BJ (cell line): ENCODE measurements around the gene RASSF5. TPM values are rescaled to one million over a fixed set of nuclear protein-coding genes. Genes with fewer than 3 reads are reported as not detected.

ENCODE experiments used
- CTCF ChIA-PET: fragments of 350-600 bp; formaldehyde crosslinking; extraction: SDS; loops from one replicate; lab custom pipeline; 2021; ENCODE audit warnings: antibody characterized with exemption, inconsistent platforms; lab: Yijun Ruan, JAX
- POLR2A ChIA-PET: fragments of 300-600 bp; sonication (Branson Sonifier 250); formaldehyde crosslinking; extraction: SDS; loops from one replicate; lab custom pipeline; 2021; ENCODE audit warnings: antibody characterized with exemption; lab: Charles Lee
- DNase-seq: peaks from one replicate; pipeline ENCODE4 v3.0.0-alpha.2; 2011; ENCODE audit warnings: low read depth
- H3K27me3 ChIP-seq: 2 replicates; pipeline ENCODE4 v1.6.0; 2011; ENCODE audit warnings: low read length; ENCODE audit not compliant: control insufficient read depth, insufficient read depth
- H3K36me3 ChIP-seq: 2 replicates; pipeline ENCODE4 v1.5.1; 2011; ENCODE audit warnings: low read length; ENCODE audit not compliant: control insufficient read depth, insufficient read depth
- H3K4me3 ChIP-seq: 2 replicates; pipeline ENCODE4 v1.5.1; 2011; ENCODE audit warnings: low read depth, mild to moderate bottlenecking, control low read depth, low read length
- polyA plus RNA-seq: library from polyadenylated mRNA; depleted of rRNA; stranded (reverse); fragments of >200 nt; gene quantifications from 2 replicates; pipeline ENCODE4 v1.2.3, GENCODE V29; 2011
- TF ChIP-seq, protein P1 (sequence below): IDR thresholded peaks from 2 replicates; pipeline ENCODE4 v1.5.1; 2011; ENCODE audit warnings: low read depth, mild to moderate bottlenecking, control low read depth, inconsistent platforms, low read length, moderate library complexity; ENCODE audit not compliant: insufficient read depth

The RASSF5 gene
- polyA plus RNA-seq, 1 experiment = 2.1 TPM

DNA sequence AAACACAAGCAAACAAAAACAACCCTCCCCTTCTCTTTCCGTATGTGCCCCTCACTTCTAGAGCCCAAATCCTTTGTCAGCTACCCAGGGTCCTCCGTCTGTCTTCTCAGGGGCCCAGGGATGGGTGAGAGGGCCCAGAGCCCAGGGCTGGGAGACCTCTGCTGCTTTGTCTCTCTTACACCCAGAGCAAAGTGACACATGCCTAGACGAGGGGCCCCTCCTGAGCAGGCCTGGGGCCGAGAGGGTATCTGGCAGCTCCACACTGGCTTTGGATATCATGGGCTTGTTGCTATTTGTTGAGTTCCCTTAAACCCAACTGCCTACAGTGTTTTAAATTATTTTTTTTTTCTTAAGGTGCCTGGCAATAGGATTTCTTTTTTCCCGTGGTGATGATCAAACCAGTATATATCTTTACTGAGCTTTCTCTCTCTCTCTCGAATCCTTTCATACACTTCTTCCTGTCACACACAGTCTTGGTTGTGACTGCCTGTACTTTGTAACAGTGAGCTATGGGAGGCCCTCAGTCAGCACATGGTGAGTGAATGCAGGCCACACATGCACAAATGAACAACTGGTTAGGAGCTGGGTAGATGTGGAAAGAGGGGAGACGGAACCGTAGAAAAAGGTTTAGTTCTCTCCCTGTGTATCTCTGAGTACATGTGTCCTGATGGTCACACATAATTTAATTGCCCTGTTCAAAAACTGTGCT is 14.5 kb downstream of the RASSF5 start:
- CTCF ChIA-PET = interaction anchor here (0.6 to 3.1 kb wide), 5 partner anchors 13 to 391 kb away, joined by 3 to 16 read pairs (median 3); no protein-coding TSS in a partner anchor
- no peaks in the 10 kb centered on the region; the same call in none of the 2 replicates for H3K27me3 ChIP-seq
- POLR2A ChIA-PET = no interaction called here
- H3K4me3 ChIP-seq = no peak overlapping the region
- H3K36me3 ChIP-seq = no peaks in the 10 kb centered on the region
- no peak for DNase-seq
- TF ChIP-seq, protein P1, sequence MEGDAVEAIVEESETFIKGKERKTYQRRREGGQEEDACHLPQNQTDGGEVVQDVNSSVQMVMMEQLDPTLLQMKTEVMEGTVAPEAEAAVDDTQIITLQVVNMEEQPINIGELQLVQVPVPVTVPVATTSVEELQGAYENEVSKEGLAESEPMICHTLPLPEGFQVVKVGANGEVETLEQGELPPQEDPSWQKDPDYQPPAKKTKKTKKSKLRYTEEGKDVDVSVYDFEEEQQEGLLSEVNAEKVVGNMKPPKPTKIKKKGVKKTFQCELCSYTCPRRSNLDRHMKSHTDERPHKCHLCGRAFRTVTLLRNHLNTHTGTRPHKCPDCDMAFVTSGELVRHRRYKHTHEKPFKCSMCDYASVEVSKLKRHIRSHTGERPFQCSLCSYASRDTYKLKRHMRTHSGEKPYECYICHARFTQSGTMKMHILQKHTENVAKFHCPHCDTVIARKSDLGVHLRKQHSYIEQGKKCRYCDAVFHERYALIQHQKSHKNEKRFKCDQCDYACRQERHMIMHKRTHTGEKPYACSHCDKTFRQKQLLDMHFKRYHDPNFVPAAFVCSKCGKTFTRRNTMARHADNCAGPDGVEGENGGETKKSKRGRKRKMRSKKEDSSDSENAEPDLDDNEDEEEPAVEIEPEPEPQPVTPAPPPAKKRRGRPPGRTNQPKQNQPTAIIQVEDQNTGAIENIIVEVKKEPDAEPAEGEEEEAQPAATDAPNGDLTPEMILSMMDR = no peak

DNA sequence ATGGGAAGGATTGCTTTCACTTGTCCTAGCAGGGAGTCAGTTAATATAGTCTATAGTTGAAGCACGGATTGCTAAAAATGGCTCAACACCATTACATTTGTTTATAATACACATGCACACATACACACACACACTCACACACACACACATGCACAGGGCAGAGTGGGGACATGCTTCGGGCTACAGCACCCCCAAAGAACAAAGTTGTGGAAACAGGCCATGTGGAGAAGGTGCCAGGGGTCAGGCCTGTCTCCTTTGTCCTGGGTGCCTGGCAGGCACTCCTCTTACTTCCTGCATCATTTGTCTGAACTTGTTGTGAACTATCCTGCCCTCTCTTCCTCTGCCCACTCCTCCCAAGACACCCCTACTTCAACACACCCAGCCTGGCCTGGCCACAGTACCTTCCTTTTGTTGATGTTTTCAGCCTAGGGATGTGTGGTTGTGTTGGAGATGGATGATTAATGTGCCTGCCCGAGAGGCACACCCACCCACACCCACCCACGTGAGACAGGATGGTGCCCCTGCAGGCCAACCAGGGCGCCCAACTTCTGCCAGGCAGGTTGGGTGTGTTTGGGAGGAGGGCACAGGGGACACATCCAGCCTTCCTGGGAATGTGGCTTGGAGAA is 17.5 kb downstream of the RASSF5 start:
- ChIA-PET POLR2A (no interaction called here), CTCF (interaction anchor here (1.2 kb wide), 1 partner anchor 34 kb away, joined by 4 read pairs; no protein-coding TSS in a partner anchor)
- TF ChIP-seq, protein P1 = no peak
- no peak for DNase-seq
- Histone ChIP-seq H3K36me3 (no peaks in the 10 kb centered on the region), H3K4me3 (no peak overlapping the region), H3K27me3 (peaks cover 3% of the 10 kb centered on the region)

DNA sequence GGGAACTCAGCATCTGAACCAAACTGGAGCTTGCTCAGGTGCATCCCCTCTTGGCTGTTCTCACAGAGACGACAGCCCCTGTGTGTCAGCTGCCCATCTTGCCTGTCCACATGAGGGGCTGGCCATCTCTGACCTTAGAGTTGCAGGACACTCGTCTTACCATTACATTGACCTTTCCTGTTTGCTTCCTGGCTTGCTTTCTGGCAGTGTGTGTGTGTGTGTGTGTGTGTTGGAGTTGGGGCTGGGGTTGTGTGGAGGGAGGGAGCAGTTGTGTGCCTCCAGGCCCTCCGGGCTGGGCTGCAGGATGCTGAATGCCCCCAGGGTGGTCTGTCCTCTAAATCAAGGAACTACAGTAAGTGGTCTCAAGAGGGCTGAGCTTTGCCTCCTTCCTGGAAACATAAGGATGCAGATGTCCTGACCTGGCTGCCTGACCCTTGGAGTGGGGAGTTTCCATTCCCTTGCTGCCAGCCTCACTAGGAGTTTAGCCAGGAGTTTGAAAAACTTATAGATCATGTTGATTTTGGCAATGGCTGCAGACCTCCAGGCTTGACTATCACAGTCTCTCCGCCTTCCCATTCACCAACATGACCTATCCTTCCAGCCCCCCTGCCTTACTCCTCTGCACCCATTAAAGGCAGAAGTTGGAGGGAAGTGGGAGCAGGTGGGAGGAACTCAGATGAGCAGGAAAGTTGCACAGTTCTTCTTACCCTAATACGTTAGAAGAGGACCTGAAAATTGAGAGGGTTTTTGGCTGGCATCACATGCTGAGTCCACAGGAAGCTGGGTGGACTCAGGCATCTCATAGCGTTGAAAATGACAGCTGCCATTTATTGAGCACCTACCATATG is 19.0 kb downstream of the RASSF5 start:
- Histone ChIP-seq H3K27me3 (peaks cover 6% of the 10 kb centered on the region), H3K36me3 (no peaks in the 10 kb centered on the region), H3K4me3 (no peak overlapping the region)
- ChIA-PET POLR2A (no interaction called here), CTCF (interaction anchor here (1.1 to 1.2 kb wide), 2 partner anchors 19 to 36 kb away, joined by 4 read pairs; no protein-coding TSS in a partner anchor)
- TF ChIP-seq, protein P1 = no peak
- no peak for DNase-seq

DNA sequence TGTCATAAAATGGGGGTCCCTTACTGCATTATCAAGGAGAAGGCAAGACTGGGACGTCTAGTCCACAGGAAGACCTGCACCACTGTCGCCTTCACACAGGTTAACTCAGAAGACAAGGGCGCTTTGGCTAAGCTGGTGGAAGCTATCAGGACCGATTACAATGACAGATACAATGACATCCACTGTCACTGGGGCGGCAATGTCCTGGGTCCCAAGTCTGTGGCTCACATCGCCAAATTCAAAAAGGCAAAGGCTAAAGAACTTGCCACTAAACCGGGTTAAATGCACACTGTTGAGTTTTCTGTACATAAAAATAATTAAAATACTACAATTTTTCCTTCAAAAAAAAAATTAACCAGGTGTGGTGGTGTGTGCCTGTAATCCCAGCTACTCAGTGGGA is 22.1 kb downstream of the RASSF5 start:
- POLR2A ChIA-PET = no interaction called here
- no peak for DNase-seq
- no peak overlapping the region for H3K4me3 ChIP-seq
- no peaks in the 10 kb centered on the region for H3K36me3 ChIP-seq
- H3K27me3 ChIP-seq = peaks cover 6% of the 10 kb centered on the region
- CTCF ChIA-PET = interaction anchor here (0.6 to 1.5 kb wide), 3 partner anchors 14 to 16 kb away, joined by 3 to 5 read pairs (median 4); no protein-coding TSS in a partner anchor
- TF ChIP-seq, protein P1 = no peak
